HT-29 (cell line): ENCODE data around the gene MEAK7. TPM values are rescaled to one million over a fixed set of nuclear protein-coding genes. Genes with fewer than 3 reads are reported as not detected.
"Not testable (repeated sequence)": the region's sequence is repeated elsewhere in the genome, so short reads cannot be mapped to it uniquely, and the experiment has no call there.

Experiments
- DNase-seq: peaks from one replicate; pipeline ENCODE4 v3.0.0-alpha.2; 2015; ENCODE audit warnings: low spot score
- total RNA-seq: library from RNA; depleted of rRNA; stranded (reverse); fragments of >200 nt; shearing (Covaris generic); gene quantifications from 2 replicates; pipeline ENCODE4 v1.2.3, GENCODE V29; 2014

MEAK7 gene
- total RNA-seq, 1 experiment from 2014 or later = 11.3 TPM

GRCh38 chr16:84532855-84533486 is 28.5 kb upstream of the MEAK7 start:
- no peak for DNase-seq

- DNase-seq = no peak
Observed at GRCh38 chr16:84532291-84532724, 27.8 kb upstream of the MEAK7 start.

- no peak for DNase-seq
Observed at GRCh38 chr16:84531671-84532111, 27.2 kb upstream of the MEAK7 start.

GRCh38 chr16:84530590-84530989 is 26.1 kb upstream of the MEAK7 start:
- no peak for DNase-seq

- DNase-seq = no peak
Observed at GRCh38 chr16:84529607-84530006, 25.1 kb upstream of the MEAK7 start.

GRCh38 chr16:84528322-84528721 is 23.9 kb upstream of the MEAK7 start:
- no peak for DNase-seq

- DNase-seq = no peak
Observed at GRCh38 chr16:84527532-84528269, 23.2 kb upstream of the MEAK7 start.

GRCh38 chr16:84526794-84527531 is 22.5 kb upstream of the MEAK7 start:
- DNase-seq = no peak

GRCh38 chr16:84524941-84525581 is 20.6 kb upstream of the MEAK7 start:
- not testable (repeated sequence) for DNase-seq

GRCh38 chr16:84524346-84524920 is 20.0 kb upstream of the MEAK7 start:
- no peak for DNase-seq

- DNase-seq = no peak
Observed at GRCh38 chr16:84521497-84521770, 17.0 kb upstream of the MEAK7 start.

- no peak for DNase-seq
Observed at GRCh38 chr16:84520725-84521496, 16.5 kb upstream of the MEAK7 start.

GRCh38 chr16:84519855-84520254 is 15.4 kb upstream of the MEAK7 start:
- DNase-seq = no peak

GRCh38 chr16:84518804-84519341 is 14.4 kb upstream of the MEAK7 start:
- DNase-seq = no peak

GRCh38 chr16:84518220-84518619 is 13.8 kb upstream of the MEAK7 start:
- DNase-seq = not testable (repeated sequence)

- no peak for DNase-seq
Observed at GRCh38 chr16:84517366-84517765, 12.9 kb upstream of the MEAK7 start.

GRCh38 chr16:84514874-84515835 is 10.7 kb upstream of the MEAK7 start:
- no peak for DNase-seq

GRCh38 chr16:84514295-84514873 is 9.9 kb upstream of the MEAK7 start:
- no peak for DNase-seq

- DNase-seq = no peak
Observed at GRCh38 chr16:84513666-84514065, 9.2 kb upstream of the MEAK7 start.
